Activated CD4-positive, alpha-beta memory T cell treated with anti-CD3 and anti-CD28 coated beads for 36 hours (primary cell): ENCODE results near the gene FIP1L1. TPM values are rescaled to one million over a fixed set of nuclear protein-coding genes. Genes with fewer than 3 reads are reported as not detected.

Experiments used
- CTCF ChIA-PET: fragments of 350-600 bp; sonication (Branson Sonifier 250); formaldehyde crosslinking; loops from one replicate; lab custom pipeline; 2021; ENCODE audit warnings: antibody characterized with exemption, inconsistent platforms; lab: Charles Lee
- POLR2A ChIA-PET: fragments of 350-600 bp; sonication (Branson Sonifier 250); formaldehyde crosslinking; loops from one replicate; lab custom pipeline; 2021; ENCODE audit warnings: antibody characterized with exemption; lab: Charles Lee
- DNase-seq: peaks from one replicate; pipeline ENCODE4 v3.0.0-alpha.2; 2020
- H3K27ac Mint-ChIP-seq: one replicate; pipeline ENCODE4 v1.8.0; 2021; ENCODE audit warnings: mixed read lengths
- H3K27me3 Mint-ChIP-seq: one replicate; pipeline ENCODE4 v1.8.0; 2021; ENCODE audit warnings: mixed read lengths
- H3K36me3 Mint-ChIP-seq: one replicate; pipeline ENCODE4 v1.8.0; 2021; ENCODE audit warnings: mixed read lengths
- H3K4me1 Mint-ChIP-seq: one replicate; pipeline ENCODE4 v1.8.0; 2021; ENCODE audit warnings: low read depth, mixed read lengths
- H3K4me3 Mint-ChIP-seq: one replicate; pipeline ENCODE4 v1.8.0; 2021; ENCODE audit warnings: mild to moderate bottlenecking, mixed read lengths
- H3K9me3 Mint-ChIP-seq: one replicate; pipeline ENCODE4 v1.8.0; 2021; ENCODE audit warnings: mixed read lengths
- intact Hi-C: fragments of 100-400 bp; cut with micrococcal nuclease; formaldehyde crosslinking; loops from one replicate; pipeline ENCODE4 v1.15.1; 2023
- total RNA-seq, 2 experiments: library from RNA; stranded (reverse); gene quantifications; one replicate each; pipeline ENCODE4 v1.2.3, GENCODE V29; 2021

The FIP1L1 gene
- total RNA-seq, 2 experiments from 2014 or later, result 65.0 to 72.7 TPM

DNA sequence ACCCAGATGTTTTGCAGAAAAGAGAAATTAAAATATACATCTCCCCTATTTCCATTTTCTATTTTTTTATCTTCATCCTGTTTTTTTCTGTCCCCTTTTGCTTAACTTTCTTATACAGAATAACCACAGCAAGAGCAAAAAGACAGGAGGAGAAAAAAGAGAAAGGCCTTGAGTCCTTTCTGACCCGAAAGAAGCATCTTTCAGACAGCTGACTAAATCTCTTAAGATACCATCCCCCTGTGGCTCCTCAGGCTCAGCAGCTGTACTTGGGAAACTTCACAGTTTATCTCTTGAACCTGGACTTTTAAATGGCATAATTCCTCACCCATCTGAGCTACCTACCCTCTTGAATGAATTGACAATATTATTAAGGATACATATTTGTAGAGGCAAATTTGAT is 100.2 kb downstream of the FIP1L1 start:
- POLR2A ChIA-PET, result no interaction called here
- H3K36me3 Mint-ChIP-seq, result no peaks in the 10 kb centered on the region
- H3K27ac Mint-ChIP-seq, result no peak overlapping the region
- CTCF ChIA-PET, result interaction anchor here (1.4 kb wide), 1 partner anchor 756 kb away, joined by 3 read pairs; no protein-coding TSS in a partner anchor
- H3K4me3 Mint-ChIP-seq, result no peak overlapping the region
- peaks cover 13% of the 10 kb centered on the region for H3K9me3 Mint-ChIP-seq
- no peaks in the 10 kb centered on the region for H3K4me1 Mint-ChIP-seq
- DNase-seq, result no peak
- peaks cover 10% of the 10 kb centered on the region for H3K27me3 Mint-ChIP-seq
- intact Hi-C loops, result no loop called here

- intact Hi-C loops, result no loop called here
- Mint-ChIP-seq H3K27ac (no peak overlapping the region), H3K36me3 (no peaks in the 10 kb centered on the region), H3K4me3 (no peak overlapping the region), H3K9me3 (peaks cover 3% of the 10 kb centered on the region), H3K4me1 (no peaks in the 10 kb centered on the region), H3K27me3 (peaks cover 14% of the 10 kb centered on the region)
- POLR2A ChIA-PET, result no interaction called here
- no peak for DNase-seq
- CTCF ChIA-PET, result interaction anchor here (1.0 kb wide), 1 partner anchor 9 kb away, joined by 3 read pairs; no protein-coding TSS in a partner anchor
Observed at GRCh38 chr4:53478671-53479456, 101.4 kb downstream of the FIP1L1 start.

DNA sequence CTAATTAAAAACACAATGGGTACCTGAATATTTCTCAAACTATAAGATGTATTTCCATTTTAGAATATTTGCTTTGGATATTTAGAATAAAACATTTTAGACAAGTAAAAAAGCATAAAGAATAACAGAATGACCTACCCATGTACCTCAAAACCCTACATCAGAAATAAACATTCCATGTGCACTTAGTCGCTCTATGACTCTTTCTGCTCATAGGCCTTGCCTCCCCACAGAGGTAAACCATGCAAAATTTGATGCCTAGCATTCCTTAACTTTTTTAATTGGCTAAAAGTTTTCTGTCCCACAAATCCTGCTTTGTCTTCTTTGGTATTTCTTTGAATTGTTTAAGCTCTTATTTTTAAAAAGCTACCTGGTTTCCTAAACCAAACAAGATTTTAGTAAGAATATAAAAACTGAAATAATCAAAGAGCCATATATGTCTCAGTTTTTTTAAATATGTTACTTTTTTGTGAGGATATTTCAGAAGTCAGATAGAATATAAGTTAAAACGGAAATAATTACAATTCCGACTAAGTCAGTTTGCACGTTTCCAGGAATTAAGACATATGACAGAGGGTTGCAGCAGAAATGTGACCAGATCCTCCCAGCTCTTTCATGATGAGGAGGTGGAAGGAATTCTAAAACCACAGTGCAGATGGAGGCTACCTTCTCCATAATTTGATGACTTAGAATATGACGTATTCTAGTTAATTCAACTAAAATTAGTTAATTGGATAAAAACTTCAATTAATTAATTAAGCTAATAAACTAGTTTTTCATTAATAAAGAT is 102.5 kb downstream of the FIP1L1 start:
- no peaks in the 10 kb centered on the region for H3K36me3 Mint-ChIP-seq
- H3K4me1 Mint-ChIP-seq, result no peaks in the 10 kb centered on the region
- H3K9me3 Mint-ChIP-seq, result no peaks in the 10 kb centered on the region
- intact Hi-C loops, result no loop called here
- no peak for DNase-seq
- H3K4me3 Mint-ChIP-seq, result no peak overlapping the region
- H3K27me3 Mint-ChIP-seq, result peaks cover 18% of the 10 kb centered on the region
- CTCF ChIA-PET, result interaction anchor here (1.0 kb wide), 2 partner anchors 8 to 754 kb away, joined by 3 read pairs; no protein-coding TSS in a partner anchor
- no peak overlapping the region for H3K27ac Mint-ChIP-seq
- POLR2A ChIA-PET, result no interaction called here

- peaks cover 18% of the 10 kb centered on the region for H3K27me3 Mint-ChIP-seq
- ChIA-PET CTCF (interaction anchor here (1.0 kb wide), 1 partner anchor 753 kb away, joined by 3 read pairs; no protein-coding TSS in a partner anchor), POLR2A (no interaction called here)
- no peak for DNase-seq
- H3K36me3 Mint-ChIP-seq, result no peaks in the 10 kb centered on the region
- intact Hi-C loops, result no loop called here
- H3K4me3 Mint-ChIP-seq, result no peak overlapping the region
- H3K4me1 Mint-ChIP-seq, result no peaks in the 10 kb centered on the region
- H3K9me3 Mint-ChIP-seq, result no peaks in the 10 kb centered on the region
- H3K27ac Mint-ChIP-seq, result no peak overlapping the region
Observed at GRCh38 chr4:53480909-53481308, 103.5 kb downstream of the FIP1L1 start.

DNA sequence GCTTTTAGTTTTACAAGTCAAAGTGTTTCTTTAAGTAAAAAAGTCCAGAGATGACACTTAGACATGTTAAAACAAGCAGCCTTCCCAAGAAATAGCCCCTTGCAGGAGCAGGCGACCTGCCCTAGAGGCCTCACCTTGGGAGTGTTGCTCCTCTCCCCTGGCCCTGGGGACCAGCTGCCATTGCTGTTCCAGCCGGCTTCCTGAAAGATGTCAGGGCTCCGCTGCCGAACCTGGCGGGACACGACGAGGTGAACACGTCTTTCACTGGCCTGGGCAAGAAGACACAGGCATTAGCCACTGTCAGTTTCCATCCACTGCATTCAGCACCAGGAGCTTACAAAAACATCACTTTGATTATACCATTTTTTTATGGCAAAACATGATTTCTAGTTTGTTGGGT is 104.1 kb downstream of the FIP1L1 start:
- CTCF ChIA-PET, result no interaction called here
- intact Hi-C loops, result no loop called here
- POLR2A ChIA-PET, result no interaction called here
- H3K27ac Mint-ChIP-seq, result no peak overlapping the region
- no peak overlapping the region for H3K4me3 Mint-ChIP-seq
- H3K9me3 Mint-ChIP-seq, result no peaks in the 10 kb centered on the region
- DNase-seq, result no peak
- H3K36me3 Mint-ChIP-seq, result no peaks in the 10 kb centered on the region
- H3K4me1 Mint-ChIP-seq, result no peaks in the 10 kb centered on the region
- H3K27me3 Mint-ChIP-seq, result peaks cover 21% of the 10 kb centered on the region

DNA sequence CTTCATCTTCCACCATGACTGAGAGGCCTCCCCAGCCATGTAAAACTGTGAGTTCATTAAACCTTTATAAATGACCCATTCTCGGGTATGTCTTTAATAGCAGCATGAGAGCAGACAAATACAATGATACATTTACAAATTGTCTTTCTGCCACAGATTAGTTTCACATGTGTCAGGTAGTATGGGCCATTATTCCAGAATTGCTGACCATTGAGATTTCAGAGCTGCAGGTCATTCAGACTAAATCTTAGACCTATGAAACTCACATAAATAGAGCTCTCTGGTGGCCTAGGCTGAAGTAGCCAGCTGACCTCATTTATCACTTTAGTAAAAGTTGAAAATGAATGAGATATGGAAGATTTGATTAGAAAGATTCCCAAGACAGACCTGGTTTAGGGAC is 105.8 kb downstream of the FIP1L1 start:
- H3K36me3 Mint-ChIP-seq, result no peaks in the 10 kb centered on the region
- no peak for DNase-seq
- CTCF ChIA-PET, result no interaction called here
- no peak overlapping the region for H3K27ac Mint-ChIP-seq
- peaks cover 25% of the 10 kb centered on the region for H3K27me3 Mint-ChIP-seq
- H3K9me3 Mint-ChIP-seq, result no peaks in the 10 kb centered on the region
- intact Hi-C loops, result no loop called here
- no peaks in the 10 kb centered on the region for H3K4me1 Mint-ChIP-seq
- no peak overlapping the region for H3K4me3 Mint-ChIP-seq
- POLR2A ChIA-PET, result no interaction called here

DNA sequence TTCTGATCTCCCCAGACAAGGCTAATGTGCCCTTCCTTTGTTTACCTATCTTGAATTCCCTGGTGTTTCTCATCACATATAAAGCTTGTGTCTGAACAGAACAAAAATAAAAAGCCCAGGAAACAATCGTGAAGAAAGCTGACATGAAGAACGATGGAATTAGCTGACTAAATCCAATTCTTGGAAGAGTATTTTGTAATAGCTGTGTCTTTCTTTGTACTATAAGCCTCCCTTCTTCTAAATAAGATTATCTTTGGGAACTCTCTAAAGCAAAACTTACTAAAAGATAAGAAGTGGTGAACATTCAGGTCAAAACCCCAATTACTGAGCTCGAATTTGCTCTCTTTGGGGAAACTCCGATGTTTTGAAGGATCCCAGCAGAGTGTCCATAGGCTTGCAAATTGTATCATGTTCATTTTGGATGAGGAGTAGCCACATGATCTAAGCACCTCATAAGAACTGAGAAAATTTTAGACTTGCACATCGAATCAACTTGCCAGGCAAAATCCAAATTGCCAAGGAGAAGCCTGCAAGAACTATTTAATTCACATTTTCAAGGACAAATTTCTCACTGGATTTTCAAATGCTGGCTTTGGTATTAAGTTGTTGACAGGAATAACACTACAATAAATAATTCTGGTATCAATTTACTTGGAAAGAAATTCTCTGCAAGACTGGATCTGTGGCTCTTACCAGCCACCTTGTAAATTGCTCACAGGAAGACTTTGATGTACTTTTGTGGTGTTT is 107.6 kb downstream of the FIP1L1 start:
- Mint-ChIP-seq H3K36me3 (no peaks in the 10 kb centered on the region), H3K27me3 (peaks cover 23% of the 10 kb centered on the region), H3K4me3 (no peak overlapping the region), H3K27ac (no peak overlapping the region), H3K4me1 (no peaks in the 10 kb centered on the region), H3K9me3 (no peaks in the 10 kb centered on the region)
- DNase-seq, result no peak
- ChIA-PET CTCF (no interaction called here), POLR2A (no interaction called here)
- intact Hi-C loops, result no loop called here

DNA sequence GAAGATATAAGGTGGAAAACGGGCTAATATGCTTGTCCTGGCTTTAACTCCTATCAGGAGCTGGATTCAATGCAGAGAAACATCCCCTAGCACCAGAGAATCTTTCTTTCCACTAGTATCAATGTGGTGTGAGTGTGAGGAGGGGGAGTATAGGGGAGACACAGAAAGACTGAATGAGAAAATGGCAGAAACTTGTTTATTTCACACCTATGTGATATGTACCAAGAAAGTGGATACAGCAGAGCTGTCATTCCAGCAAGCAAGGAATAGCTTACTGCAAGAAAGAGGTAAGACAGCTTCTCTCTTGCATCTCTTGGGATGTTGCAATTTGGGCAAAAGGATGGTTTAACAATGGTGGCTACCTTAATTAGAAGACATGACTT is 108.2 kb downstream of the FIP1L1 start:
- CTCF ChIA-PET, result no interaction called here
- no peak overlapping the region for H3K27ac Mint-ChIP-seq

GRCh38 chr4:53487766-53488165 is 110.3 kb downstream of the FIP1L1 start:
- ChIA-PET POLR2A (no interaction called here), CTCF (no interaction called here)
- no peaks in the 10 kb centered on the region for H3K4me1 Mint-ChIP-seq
- intact Hi-C loops, result no loop called here
- no peaks in the 10 kb centered on the region for H3K36me3 Mint-ChIP-seq
- no peak overlapping the region for H3K27ac Mint-ChIP-seq
- no peaks in the 10 kb centered on the region for H3K9me3 Mint-ChIP-seq
- H3K4me3 Mint-ChIP-seq, result no peak overlapping the region
- DNase-seq, result no peak
- peaks cover 16% of the 10 kb centered on the region for H3K27me3 Mint-ChIP-seq

More for the DNA sequence above, 108.2 kb downstream of the FIP1L1 start:
- H3K9me3 Mint-ChIP-seq, result no peaks in the 10 kb centered on the region
- no peaks in the 10 kb centered on the region for H3K4me1 Mint-ChIP-seq
- intact Hi-C loops, result no loop called here
- no peak overlapping the region for H3K4me3 Mint-ChIP-seq
- peaks cover 23% of the 10 kb centered on the region for H3K27me3 Mint-ChIP-seq
- DNase-seq, result no peak
- no peaks in the 10 kb centered on the region for H3K36me3 Mint-ChIP-seq
- POLR2A ChIA-PET, result no interaction called here

DNA sequence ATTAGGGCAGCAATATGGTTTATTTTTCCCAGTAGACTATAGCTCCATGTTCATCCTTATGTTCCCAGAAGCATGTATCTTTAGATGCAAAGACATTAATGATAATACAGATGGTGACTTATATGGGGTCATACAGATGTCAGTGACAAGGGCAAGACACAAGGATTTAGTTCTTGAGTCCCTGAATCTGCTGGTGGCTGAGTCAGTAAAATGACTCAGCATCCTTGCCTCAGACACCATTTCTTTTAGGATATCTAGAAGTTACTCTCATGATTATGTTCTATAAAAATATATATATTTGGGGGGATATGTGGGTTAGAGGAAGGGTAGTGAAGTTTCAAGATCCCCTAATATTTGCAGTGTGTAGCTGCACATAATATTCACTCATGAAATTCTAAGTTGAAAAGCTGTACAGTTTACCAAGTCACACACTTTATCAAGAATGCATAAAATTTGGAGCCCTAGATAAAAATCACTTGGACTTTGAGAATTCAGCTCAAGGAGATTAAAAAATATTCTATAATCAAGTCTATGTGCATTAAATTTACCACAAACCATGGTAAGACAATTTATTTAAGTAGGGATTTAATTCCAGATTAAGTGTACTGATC is 111.9 kb downstream of the FIP1L1 start:
- Mint-ChIP-seq H3K4me1 (no peaks in the 10 kb centered on the region), H3K9me3 (no peaks in the 10 kb centered on the region), H3K4me3 (no peak overlapping the region), H3K36me3 (no peaks in the 10 kb centered on the region), H3K27ac (no peak overlapping the region), H3K27me3 (peaks cover 12% of the 10 kb centered on the region)
- POLR2A ChIA-PET, result no interaction called here
- intact Hi-C loops, result no loop called here
- no peak for DNase-seq
- CTCF ChIA-PET, result interaction anchor here (2.3 kb wide), 1 partner anchor 744 kb away, joined by 13 read pairs; no protein-coding TSS in a partner anchor

DNA sequence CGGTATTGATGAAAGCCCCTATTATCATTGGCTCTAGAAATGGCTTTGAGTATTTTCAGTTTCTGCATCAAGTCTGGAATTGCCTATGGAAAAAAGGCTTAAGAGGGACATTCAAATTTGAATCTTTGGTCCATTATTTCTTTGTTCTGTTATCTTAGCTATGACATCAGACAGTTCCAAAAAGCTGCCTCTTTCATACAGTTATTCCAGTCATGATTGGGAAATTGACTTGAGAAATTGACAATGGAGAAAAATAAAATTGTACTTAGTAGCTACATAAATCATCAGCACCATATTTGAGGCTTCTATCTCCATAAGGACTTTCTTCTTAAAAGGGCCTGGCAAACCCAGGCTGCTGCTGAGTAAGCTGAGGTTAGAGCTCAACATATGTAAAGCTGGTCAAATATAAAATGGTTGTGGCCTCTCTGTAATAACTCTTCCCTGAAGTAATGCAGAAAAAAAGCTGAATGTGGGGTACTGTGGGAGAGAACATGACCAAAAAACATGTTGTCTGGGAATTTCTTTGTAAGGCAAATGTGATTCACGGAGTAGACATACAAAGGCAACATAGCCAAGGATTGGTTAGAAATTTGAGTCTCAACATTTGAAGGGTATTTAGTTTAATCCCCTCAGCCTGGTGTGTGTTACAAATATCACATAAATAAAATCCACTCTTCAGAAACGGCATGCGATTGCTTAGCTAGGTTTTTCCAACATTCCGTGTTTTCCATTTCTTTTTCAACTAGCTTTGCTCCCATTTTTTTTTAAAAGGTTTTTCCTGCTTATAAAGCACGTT is 112.9 kb downstream of the FIP1L1 start:
- intact Hi-C loops, result no loop called here
- ChIA-PET CTCF (interaction anchor here (2.3 kb wide), 1 partner anchor 743 kb away, joined by 13 read pairs; no protein-coding TSS in a partner anchor), POLR2A (no interaction called here)
- no peak for DNase-seq
- Mint-ChIP-seq H3K27ac (no peak overlapping the region), H3K27me3 (peaks cover 8% of the 10 kb centered on the region), H3K4me1 (no peaks in the 10 kb centered on the region), H3K9me3 (no peaks in the 10 kb centered on the region), H3K4me3 (no peak overlapping the region), H3K36me3 (no peaks in the 10 kb centered on the region)
